ENCODE data around the gene ZDHHC8.

Gene ZDHHC8

GRCh38 chr22:20110359-20110985, 21.1 kb upstream of the ZDHHC8 start:
- peaks cover 87% of the 10 kb centered on the region for H3K36me3 ChIP-seq (ENCODE audit: insufficient read depth, low read length)
- peak overlapping the region; percentile 67 for H3K27ac ChIP-seq
- no peak for TF ChIP-seq POLR2AphosphoS5 (IDR thresholded peaks at IDR 0.05; ENCODE audit: borderline replicate concordance, low read depth, low read length)
- TF ChIP-seq FOXP2 (optimal IDR thresholded peaks at IDR 0.05; ENCODE audit: control extremely low read depth, extremely low read length, insufficient read depth), result no peak
- TF ChIP-seq EZH2 (IDR thresholded peaks at IDR 0.05), result no peak
- DNase-seq (ENCODE audit: low read depth, low spot score), result no peak
- no peaks in the 10 kb centered on the region for H3K9me3 ChIP-seq (ENCODE audit: low read depth, low read length)
- H3K9ac ChIP-seq (ENCODE audit: insufficient read length), result no peak overlapping the region
- H3K4me3 ChIP-seq, result no peak overlapping the region

- H3K4me3 ChIP-seq, result no peak overlapping the region
- H3K27ac ChIP-seq, result peak overlapping the region; percentile 67
- H3K36me3 ChIP-seq (ENCODE audit: insufficient read depth, low read length), result peaks cover 86% of the 10 kb centered on the region
- H3K9me3 ChIP-seq (ENCODE audit: low read depth, low read length), result no peaks in the 10 kb centered on the region
- TF ChIP-seq EZH2 (IDR thresholded peaks at IDR 0.05), result no peak
- peak; percentile 77 for TF ChIP-seq POLR2AphosphoS5 (IDR thresholded peaks at IDR 0.05; ENCODE audit: borderline replicate concordance, low read depth, low read length)
- no peak overlapping the region for H3K9ac ChIP-seq (ENCODE audit: insufficient read length)
- DNase-seq (ENCODE audit: low read depth, low spot score), result no peak
Measured at GRCh38 chr22:20111045-20111688, 20.4 kb upstream of the ZDHHC8 start.

GRCh38 chr22:20111689-20112622, 19.6 kb upstream of the ZDHHC8 start:
- Histone ChIP-seq H3K4me3 (no peak overlapping the region), H3K36me3 (ENCODE audit: insufficient read depth, low read length) (peaks cover 78% of the 10 kb centered on the region; the same call in 1 of the 2 replicates), H3K9me3 (ENCODE audit: low read depth, low read length) (no peaks in the 10 kb centered on the region), H3K27ac (peak overlapping the region; percentile 60), H3K9ac (ENCODE audit: insufficient read length) (no peak overlapping the region)
- TF ChIP-seq EZH2 (IDR thresholded peaks at IDR 0.05), result no peak
- TF ChIP-seq POLR2AphosphoS5 (IDR thresholded peaks at IDR 0.05; ENCODE audit: borderline replicate concordance, low read depth, low read length), result peak; percentile 33; the same call in 1 of the 2 replicates
- TF ChIP-seq FOXP2 (optimal IDR thresholded peaks at IDR 0.05; ENCODE audit: control extremely low read depth, extremely low read length, insufficient read depth), result no peak
- no peak for DNase-seq (ENCODE audit: low read depth, low spot score)

- no peak for DNase-seq (ENCODE audit: low read depth, low spot score)
- TF ChIP-seq POLR2AphosphoS5 (IDR thresholded peaks at IDR 0.05; ENCODE audit: borderline replicate concordance, low read depth, low read length), result no peak
- TF ChIP-seq EZH2 (IDR thresholded peaks at IDR 0.05), result no peak
- TF ChIP-seq FOXP2 (optimal IDR thresholded peaks at IDR 0.05; ENCODE audit: control extremely low read depth, extremely low read length, insufficient read depth), result no peak
- peaks cover 69% of the 10 kb centered on the region for H3K36me3 ChIP-seq (ENCODE audit: insufficient read depth, low read length)
- H3K9me3 ChIP-seq (ENCODE audit: low read depth, low read length), result no peaks in the 10 kb centered on the region
- H3K27ac ChIP-seq, result no peak overlapping the region; the same call in 1 of the 2 replicates
- no peak overlapping the region for H3K9ac ChIP-seq (ENCODE audit: insufficient read length)
- H3K4me3 ChIP-seq, result no peak overlapping the region
Measured at GRCh38 chr22:20112623-20113511, 18.7 kb upstream of the ZDHHC8 start.

GRCh38 chr22:20113551-20114310, 17.9 kb upstream of the ZDHHC8 start:
- H3K9me3 ChIP-seq (ENCODE audit: low read depth, low read length), result no peaks in the 10 kb centered on the region
- H3K27ac ChIP-seq, result no peak overlapping the region
- no peak overlapping the region for H3K4me3 ChIP-seq
- DNase-seq (ENCODE audit: low read depth, low spot score), result no peak
- H3K36me3 ChIP-seq (ENCODE audit: insufficient read depth, low read length), result peaks cover 69% of the 10 kb centered on the region
- TF ChIP-seq EZH2 (IDR thresholded peaks at IDR 0.05) (no peak), POLR2AphosphoS5 (IDR thresholded peaks at IDR 0.05; ENCODE audit: borderline replicate concordance, low read depth, low read length) (no peak), FOXP2 (optimal IDR thresholded peaks at IDR 0.05; ENCODE audit: control extremely low read depth, extremely low read length, insufficient read depth) (no peak)
- H3K9ac ChIP-seq (ENCODE audit: insufficient read length), result no peak overlapping the region

GRCh38 chr22:20114506-20115475, 16.8 kb upstream of the ZDHHC8 start:
- H3K27ac ChIP-seq, result no peak overlapping the region
- H3K9me3 ChIP-seq (ENCODE audit: low read depth, low read length), result no peaks in the 10 kb centered on the region
- TF ChIP-seq FOXP2 (optimal IDR thresholded peaks at IDR 0.05; ENCODE audit: control extremely low read depth, extremely low read length, insufficient read depth), result no peak
- TF ChIP-seq EZH2 (IDR thresholded peaks at IDR 0.05), result no peak
- TF ChIP-seq POLR2AphosphoS5 (IDR thresholded peaks at IDR 0.05; ENCODE audit: borderline replicate concordance, low read depth, low read length), result no peak
- peak overlapping the region; percentile 15 for H3K9ac ChIP-seq (ENCODE audit: insufficient read length)
- no peak overlapping the region for H3K4me3 ChIP-seq
- H3K36me3 ChIP-seq (ENCODE audit: insufficient read depth, low read length), result peaks cover 69% of the 10 kb centered on the region
- no peak for DNase-seq (ENCODE audit: low read depth, low spot score)

Measured in SK-N-MC (cell line).